Measurements from ENCODE around the gene APOL4. TPM values are rescaled to one million over a fixed set of nuclear protein-coding genes. Genes with fewer than 3 reads are reported as not detected.
A peak's percentile ranks its signal among the peaks of the same experiment; 100 is the strongest.

The APOL4 gene
- total RNA-seq, 4 donors from 2014 or later: 3.3 to 7.9 (median 6.4) TPM

DNA sequence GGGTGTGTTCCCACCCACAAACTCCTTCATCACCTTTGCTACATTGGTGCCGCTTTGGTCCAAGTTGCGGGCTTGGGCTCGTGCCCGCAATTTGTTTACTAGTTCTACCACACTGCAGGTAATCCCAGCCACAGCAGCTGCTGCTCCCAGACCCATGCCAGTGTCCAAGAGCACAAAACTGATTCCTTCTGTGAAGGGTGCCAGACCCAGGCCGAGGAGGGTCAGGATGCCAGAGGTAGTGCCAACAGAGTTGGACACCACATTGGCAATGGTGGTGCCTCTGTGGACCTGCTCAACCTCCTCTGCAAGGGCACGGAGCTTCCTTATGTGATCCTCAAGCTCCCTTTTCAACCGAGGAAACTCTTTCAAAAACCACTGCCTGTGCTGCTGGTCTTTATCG, 26.2 kb upstream of the APOL4 start:
- Histone ChIP-seq H3K27ac (no peak overlapping the region), H3K36me3 (peaks cover 50% of the 10 kb centered on the region), H3K27me3 (no peaks in the 10 kb centered on the region), H3K4me1 (no peaks in the 10 kb centered on the region), H3K4me3 (no peak overlapping the region), H3K9me3 (no peaks in the 10 kb centered on the region)
- no peak for DNase-seq (ENCODE audit: low spot score in 2 of 2)
- TF ChIP-seq POLR2A (IDR thresholded peaks at IDR 0.05): no peak
- no peak for TF ChIP-seq EP300 (IDR thresholded peaks at IDR 0.05)
- TF ChIP-seq CTCF (IDR thresholded peaks at IDR 0.05): no peak
- TF ChIP-seq POLR2AphosphoS5 (IDR thresholded peaks at IDR 0.05): no peak
- 93% methylated on average over 8 of the region's 8 CpGs for WGBS

GRCh38 chr22:36227396-36227795, 25.8 kb upstream of the APOL4 start:
- H3K4me3 ChIP-seq: no peak overlapping the region
- no peaks in the 10 kb centered on the region for H3K4me1 ChIP-seq
- TF ChIP-seq CTCF (IDR thresholded peaks at IDR 0.05) (no peak), EP300 (IDR thresholded peaks at IDR 0.05) (no peak), POLR2AphosphoS5 (IDR thresholded peaks at IDR 0.05) (no peak), POLR2A (IDR thresholded peaks at IDR 0.05) (no peak)
- H3K36me3 ChIP-seq: peaks cover 46% of the 10 kb centered on the region
- no peak overlapping the region for H3K27ac ChIP-seq
- no peak for DNase-seq (ENCODE audit: low spot score in 2 of 2)
- H3K9me3 ChIP-seq: no peaks in the 10 kb centered on the region
- no peaks in the 10 kb centered on the region for H3K27me3 ChIP-seq
- 96% methylated on average over 8 of the region's 9 CpGs for WGBS

GRCh38 chr22:36226189-36226588, 24.6 kb upstream of the APOL4 start:
- no peaks in the 10 kb centered on the region for H3K27me3 ChIP-seq
- no peaks in the 10 kb centered on the region for H3K9me3 ChIP-seq
- H3K36me3 ChIP-seq: peaks cover 36% of the 10 kb centered on the region
- 93% methylated on average over 5 of the region's 5 CpGs for WGBS
- TF ChIP-seq POLR2AphosphoS5 (IDR thresholded peaks at IDR 0.05) (no peak), POLR2A (IDR thresholded peaks at IDR 0.05) (no peak), EP300 (IDR thresholded peaks at IDR 0.05) (no peak), CTCF (IDR thresholded peaks at IDR 0.05) (no peak)
- peaks cover 8% of the 10 kb centered on the region for H3K4me1 ChIP-seq
- DNase-seq (ENCODE audit: low spot score in 2 of 2): no peak
- H3K4me3 ChIP-seq: no peak overlapping the region
- no peak overlapping the region for H3K27ac ChIP-seq

- TF ChIP-seq POLR2AphosphoS5 (IDR thresholded peaks at IDR 0.05): no peak
- no peak for TF ChIP-seq CTCF (IDR thresholded peaks at IDR 0.05)
- TF ChIP-seq POLR2A (IDR thresholded peaks at IDR 0.05): no peak
- TF ChIP-seq EP300 (IDR thresholded peaks at IDR 0.05): no peak
- H3K4me3 ChIP-seq: no peak overlapping the region
- peaks cover 15% of the 10 kb centered on the region for H3K4me1 ChIP-seq
- 79% methylated on average over 9 of the region's 9 CpGs for WGBS
- H3K9me3 ChIP-seq: no peaks in the 10 kb centered on the region
- H3K36me3 ChIP-seq: peaks cover 28% of the 10 kb centered on the region
- DNase-seq (ENCODE audit: low spot score in 2 of 2): peak in 1 of 2 donors; percentile 29
- H3K27me3 ChIP-seq: no peaks in the 10 kb centered on the region
- H3K27ac ChIP-seq: no peak overlapping the region
Observed at GRCh38 chr22:36225333-36225922, 23.8 kb upstream of the APOL4 start.

GRCh38 chr22:36224245-36224644, 22.6 kb upstream of the APOL4 start:
- peaks cover 16% of the 10 kb centered on the region for H3K36me3 ChIP-seq
- no peak for DNase-seq (ENCODE audit: low spot score in 2 of 2)
- WGBS: 96% methylated on average over 4 of the region's 4 CpGs

More at GRCh38 chr22:36224245-36224644, 22.6 kb upstream of the APOL4 start:
- Histone ChIP-seq H3K27me3 (no peaks in the 10 kb centered on the region), H3K9me3 (no peaks in the 10 kb centered on the region), H3K4me1 (peaks cover 20% of the 10 kb centered on the region), H3K27ac (no peak overlapping the region), H3K4me3 (no peak overlapping the region)
- TF ChIP-seq POLR2AphosphoS5 (IDR thresholded peaks at IDR 0.05): no peak
- TF ChIP-seq CTCF (IDR thresholded peaks at IDR 0.05): no peak
- no peak for TF ChIP-seq EP300 (IDR thresholded peaks at IDR 0.05)
- no peak for TF ChIP-seq POLR2A (IDR thresholded peaks at IDR 0.05)
